A549 (cell line): ENCODE measurements around the gene OR51F2. TPM values are rescaled to one million over a fixed set of nuclear protein-coding genes. Genes with fewer than 3 reads are reported as not detected.

Source experiments
- ATAC-seq, 2 experiments: fragments of 200-7000 bp in 1 of 2; fragments of >200 bp in 1 of 2; cut with Nextera tagmentation in 1 of 2; cut with Tn5 transposase in 1 of 2; 3 replicates each; pipeline versions ENCODE4 v1.8.0 to v1.9.1; 2018 to 2020; ENCODE audit warnings: mild to moderate bottlenecking in 1 of 2, moderate library complexity in 1 of 2
- CTCF ChIA-PET: fragments of 300-600 bp; sonication (Branson Sonifier 250); formaldehyde crosslinking; extraction: SDS; loops from one replicate; lab custom pipeline; 2021; ENCODE audit warnings: antibody characterized with exemption, inconsistent platforms; lab: Yijun Ruan, JAX
- POLR2A ChIA-PET: fragments of 350-600 bp; formaldehyde crosslinking; extraction: SDS; loops from one replicate; lab custom pipeline; 2021; ENCODE audit warnings: antibody characterized with exemption, inconsistent platforms; lab: Yijun Ruan, JAX
- DNase-seq, 2 experiments: peaks; one replicate each; pipeline versions ENCODE4 v3.0.0 to v3.0.0-alpha.2; 2011 to 2016; ENCODE audit warnings: low read depth in 1 of 2, low spot score in 1 of 2
- FAIRE-seq: peaks from 2 replicates; lab custom pipeline; 2011; peaks lifted over from hg19 to GRCh38; lab: Jason Lieb, UNC
- H3K27ac ChIP-seq, 2 experiments: fragments of >200 bp; sonication (Bioruptor Twin); formaldehyde crosslinking; 3 replicates each; pipeline ENCODE4 v1.5.1; 2016 to 2017
- H3K4me1 ChIP-seq: fragments of >200 bp; sonication (Bioruptor Twin); formaldehyde crosslinking; 3 replicates; pipeline ENCODE4 v1.6.1; 2016
- H3K4me2 ChIP-seq: fragments of >200 bp; sonication (Bioruptor Twin); formaldehyde crosslinking; 3 replicates; pipeline ENCODE4 v1.6.1; 2016
- H3K4me3 ChIP-seq: fragments of >200 bp; sonication (Bioruptor Twin); formaldehyde crosslinking; 3 replicates; pipeline ENCODE4 v1.5.1; 2016
- H3K9me3 ChIP-seq: fragments of >200 bp; sonication (Bioruptor Twin); formaldehyde crosslinking; 3 replicates; pipeline ENCODE4 v1.6.1; 2016
- CBX2 ChIP-seq: fragments of 200-600 bp; sonication (generic); IDR thresholded peaks from 2 replicates; pipeline ENCODE4 v1.6.1; 2016; ENCODE audit warnings: low read depth, mild to moderate bottlenecking, borderline replicate concordance
- CBX8 ChIP-seq: fragments of 200-600 bp; sonication (generic); IDR thresholded peaks from 2 replicates; pipeline ENCODE4 v1.6.1; 2016
- EHMT2 ChIP-seq: fragments of 200-600 bp; sonication (generic); IDR thresholded peaks from 2 replicates; pipeline ENCODE4 v1.6.1; 2016; ENCODE audit warnings: antibody characterized with exemption, low read depth, mild to moderate bottlenecking, moderate library complexity
- FOSB ChIP-seq: fragments of 250-450 bp; sonication (Bioruptor Pico); IDR thresholded peaks from 2 replicates; pipeline ENCODE4 v1.5.0; 2020; ENCODE audit warnings: mild to moderate bottlenecking, moderate library complexity
- FOXS1 ChIP-seq: fragments of 250-450 bp; sonication (Bioruptor Pico); IDR thresholded peaks from 2 replicates; pipeline ENCODE4 v1.5.0; 2020; ENCODE audit warnings: mild to moderate bottlenecking, moderate library complexity
- HDAC2 ChIP-seq: fragments of 200-600 bp; sonication (generic); IDR thresholded peaks from 2 replicates; pipeline ENCODE4 v1.6.1; 2016
- JUN ChIP-seq, 2 experiments: fragments of >200 bp; sonication (Bioruptor Twin); formaldehyde crosslinking; IDR thresholded peaks; 2 replicates in 1 of 2; 3 replicates in 1 of 2; pipeline ENCODE4 v1.6.1; 2016 to 2017
- KDM5A ChIP-seq: fragments of 200-600 bp; sonication (generic); IDR thresholded peaks from 2 replicates; pipeline ENCODE4 v1.6.1; 2016; ENCODE audit warnings: antibody characterized with exemption, mild to moderate bottlenecking
- MAFK ChIP-seq: fragments of 450-650 bp; IDR thresholded peaks from 2 replicates; pipeline ENCODE4 v1.6.1; 2014; ENCODE audit not compliant: partially characterized antibody
- MAZ ChIP-seq: fragments of 150-350 bp; IDR thresholded peaks from 2 replicates; pipeline ENCODE4 v1.6.1; 2014; ENCODE audit warnings: antibody characterized with exemption, low read depth, low read length, borderline replicate concordance
- MYC ChIP-seq: IDR thresholded peaks from 2 replicates; pipeline ENCODE4 v1.6.1; 2012; ENCODE audit warnings: mild to moderate bottlenecking, inconsistent platforms, low read length, improper control_type of control experiment, borderline replicate concordance
- NR3C1 ChIP-seq: fragments of >200 bp; sonication (Bioruptor Twin); formaldehyde crosslinking; IDR thresholded peaks from 3 replicates; pipeline ENCODE4 v1.6.1; 2017
- PHF8 ChIP-seq: fragments of 200-600 bp; sonication (generic); IDR thresholded peaks from 2 replicates; pipeline ENCODE4 v1.6.1; 2016; ENCODE audit warnings: low read depth, mild to moderate bottlenecking, antibody characterized with exemption, moderate library complexity, borderline replicate concordance
- POLR2AphosphoS2 ChIP-seq: conservative IDR thresholded peaks from 2 replicates; pipeline ENCODE4 v1.6.1; 2012; ENCODE audit warnings: low read length, improper control_type of control experiment, inconsistent platforms
- RAD21 ChIP-seq, 2 experiments: fragments of >200 bp in 1 of 2; sonication (Bioruptor Twin) in 1 of 2; formaldehyde crosslinking in 1 of 2; IDR thresholded peaks in 1 of 2; conservative IDR thresholded peaks in 1 of 2; 2 replicates in 1 of 2; 3 replicates in 1 of 2; pipeline ENCODE4 v1.6.1; 2012 to 2018; ENCODE audit warnings: inconsistent platforms in 1 of 2
- RARB ChIP-seq: fragments of 250-450 bp; sonication (Bioruptor Pico); IDR thresholded peaks from 2 replicates; pipeline ENCODE4 v1.8.0; 2021; ENCODE audit warnings: mild to moderate bottlenecking, moderate library complexity
- RNF2 ChIP-seq: fragments of 200-600 bp; sonication (generic); IDR thresholded peaks from 2 replicates; pipeline ENCODE4 v1.6.1; 2016; ENCODE audit warnings: low read depth, mild to moderate bottlenecking, antibody characterized with exemption, moderate library complexity, borderline replicate concordance
- SREBF2 ChIP-seq: fragments of 450-650 bp; IDR thresholded peaks from 2 replicates; pipeline ENCODE4 v1.6.1; 2014; ENCODE audit warnings: mild to moderate bottlenecking, moderate library complexity
- TFCP2L1 ChIP-seq: fragments of 250-450 bp; sonication (Bioruptor Pico); IDR thresholded peaks from 2 replicates; pipeline ENCODE4 v1.5.0; 2021; ENCODE audit warnings: mild to moderate bottlenecking
- TP53 ChIP-seq: fragments of 250-450 bp; sonication (Bioruptor Pico); IDR thresholded peaks from 2 replicates; pipeline ENCODE4 v1.5.0; 2021; ENCODE audit warnings: mild to moderate bottlenecking, moderate library complexity
- ZC3H11A ChIP-seq: fragments of 450-650 bp; IDR thresholded peaks from 2 replicates; pipeline ENCODE4 v1.6.1; 2014; ENCODE audit warnings: antibody characterized with exemption, mild to moderate bottlenecking
- ZFP36 ChIP-seq: fragments of 450-650 bp; IDR thresholded peaks from 2 replicates; pipeline ENCODE4 v1.6.1; 2014; ENCODE audit warnings: borderline replicate concordance; ENCODE audit not compliant: partially characterized antibody
- WGBS: methylation state at CpG from one replicate; pipeline ENCODE4 v1.1.6; 2017; ENCODE audit errors: missing lambda C conversion rate; 5-methylcytosine and 5-hydroxymethylcytosine counted together
- polyA plus RNA-seq, 4 experiments: library from polyadenylated mRNA; depleted of rRNA in 3 of 4; stranded (reverse); fragments of >200 nt; fragmentation: RNase III in 1 of 4; extraction: RNeasy Plus Mini Kit Qiagen cat#74134 plus additional on column Dnase treatment in 1 of 4; gene quantifications; 2 replicates in 3 of 4; 3 replicates in 1 of 4; pipeline ENCODE4 v1.2.3, GENCODE V29; 2011 to 2017
- TF ChIP-seq, protein P1 (sequence below): IDR thresholded peaks from 2 replicates; pipeline ENCODE4 v1.6.1; 2012; ENCODE audit warnings: low read depth, borderline replicate concordance
- TF ChIP-seq, protein P2 (sequence below): fragments of 200-600 bp; sonication (generic); IDR thresholded peaks from 2 replicates; pipeline ENCODE4 v1.6.1; 2016; ENCODE audit warnings: antibody characterized with exemption, mild to moderate bottlenecking, moderate library complexity
- TF ChIP-seq, protein P3 (sequence below): fragments of >200 bp; sonication (Bioruptor Twin); formaldehyde crosslinking; IDR thresholded peaks from 3 replicates; pipeline ENCODE4 v1.5.1; 2016

Gene OR51F2
- polyA plus RNA-seq, 2 of the 4 experiments (the other 2 are of a cell fraction) = not detected

DNA sequence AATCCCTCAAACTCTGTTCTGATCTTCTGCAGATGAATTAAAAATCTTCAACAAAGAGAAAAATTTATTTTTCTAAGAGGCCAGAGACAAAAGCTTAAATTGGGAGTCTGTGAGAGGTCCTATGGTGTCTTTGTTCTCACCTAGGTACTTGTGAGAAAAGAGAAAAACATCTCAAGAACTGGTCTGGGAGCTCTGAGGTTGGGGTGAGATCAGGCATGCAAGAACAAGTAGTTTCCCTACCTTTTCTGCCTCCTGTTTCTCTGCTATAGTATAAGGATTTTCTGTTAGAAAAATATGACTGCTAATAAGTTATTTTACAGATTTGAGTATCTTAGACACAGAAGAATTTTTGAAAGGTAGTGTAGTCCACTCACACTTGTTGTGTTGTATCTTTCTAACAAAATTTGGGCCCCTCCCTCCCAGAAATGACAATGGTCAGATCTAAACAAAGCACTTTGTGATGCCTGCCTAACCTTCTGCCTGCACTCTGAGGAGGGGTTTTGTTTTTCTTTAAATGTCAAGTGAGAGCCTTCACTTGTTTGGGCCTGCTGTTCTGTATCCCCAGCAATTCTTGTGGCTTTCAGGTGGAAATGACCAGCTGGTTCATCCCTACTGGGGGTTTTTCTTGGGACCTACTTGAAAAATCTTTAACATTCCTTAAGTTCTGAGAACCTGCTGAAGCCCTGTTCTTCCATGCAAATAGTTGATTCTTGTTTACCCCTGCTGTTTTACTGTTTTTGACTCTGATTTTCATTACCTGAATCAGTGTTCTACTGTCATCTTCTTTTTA lies 41.5 kb downstream of the OR51F2 start:
- no peaks in the 10 kb centered on the region for H3K4me1 ChIP-seq
- no peak for TF ChIP-seq JUN (IDR thresholded peaks at IDR 0.05)
- no peak for TF ChIP-seq TFCP2L1 (CRISPR knock-in tag)
- TF ChIP-seq MYC = no peak
- TF ChIP-seq CBX2 = no peak
- TF ChIP-seq FOSB (CRISPR knock-in tag) = no peak
- TF ChIP-seq CBX8 = no peak
- TF ChIP-seq RARB (CRISPR knock-in tag) = no peak
- no peak for TF ChIP-seq POLR2AphosphoS2
- TF ChIP-seq FOXS1 (CRISPR knock-in tag) = no peak
- TF ChIP-seq MAZ = no peak
- no peak for TF ChIP-seq TP53
- TF ChIP-seq, protein P1, sequence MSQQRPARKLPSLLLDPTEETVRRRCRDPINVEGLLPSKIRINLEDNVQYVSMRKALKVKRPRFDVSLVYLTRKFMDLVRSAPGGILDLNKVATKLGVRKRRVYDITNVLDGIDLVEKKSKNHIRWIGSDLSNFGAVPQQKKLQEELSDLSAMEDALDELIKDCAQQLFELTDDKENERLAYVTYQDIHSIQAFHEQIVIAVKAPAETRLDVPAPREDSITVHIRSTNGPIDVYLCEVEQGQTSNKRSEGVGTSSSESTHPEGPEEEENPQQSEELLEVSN = no peak
- TF ChIP-seq SREBF2 = no peak
- no peak for TF ChIP-seq RNF2
- no peak for TF ChIP-seq ZFP36
- TF ChIP-seq ZC3H11A = no peak
- no peak for TF ChIP-seq KDM5A
- no peak for TF ChIP-seq MAFK
- no peak for TF ChIP-seq EHMT2
- ChIA-PET CTCF (no interaction called here), POLR2A (no interaction called here)
- no peak overlapping the region for H3K27ac ChIP-seq
- DNase-seq (no peak), ATAC-seq (no peak), FAIRE-seq (no peak)
- no peaks in the 10 kb centered on the region for H3K9me3 ChIP-seq
- no peak overlapping the region for H3K4me2 ChIP-seq
- H3K4me3 ChIP-seq = no peak overlapping the region

DNA sequence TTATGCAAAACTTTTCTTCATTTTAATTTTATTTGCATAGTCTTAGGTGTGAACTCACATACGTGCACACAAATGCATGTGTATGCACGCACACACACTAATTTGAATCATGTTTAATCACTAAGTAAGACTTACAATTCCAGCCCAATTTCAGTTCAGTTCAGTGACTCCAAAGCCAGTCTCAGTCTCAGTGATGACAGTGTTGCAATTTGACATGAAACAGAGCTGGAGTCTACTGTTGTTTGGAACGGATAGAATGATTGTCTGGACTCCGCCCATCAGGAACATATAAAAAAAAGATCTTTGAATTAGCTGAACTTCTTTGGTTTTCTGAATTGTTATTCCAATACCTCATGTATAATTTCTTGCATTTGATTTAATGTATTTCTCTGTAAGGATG lies 42.8 kb downstream of the OR51F2 start:
- no peak for ATAC-seq
- no peak for DNase-seq
- FAIRE-seq = no peak
- Histone ChIP-seq H3K4me1 (no peaks in the 10 kb centered on the region), H3K4me2 (no peak overlapping the region), H3K27ac (no peak overlapping the region), H3K9me3 (no peaks in the 10 kb centered on the region), H3K4me3 (no peak overlapping the region)
- CTCF ChIA-PET = no interaction called here
- no peak for TF ChIP-seq PHF8
- TF ChIP-seq CBX2 = no peak
- no peak for TF ChIP-seq NR3C1
- TF ChIP-seq MAZ = no peak
- no peak for TF ChIP-seq RAD21 (conservative IDR thresholded peaks at IDR 0.05 in 1 of 2, IDR thresholded peaks at IDR 0.05 in 1 of 2)
- TF ChIP-seq, protein P2, sequence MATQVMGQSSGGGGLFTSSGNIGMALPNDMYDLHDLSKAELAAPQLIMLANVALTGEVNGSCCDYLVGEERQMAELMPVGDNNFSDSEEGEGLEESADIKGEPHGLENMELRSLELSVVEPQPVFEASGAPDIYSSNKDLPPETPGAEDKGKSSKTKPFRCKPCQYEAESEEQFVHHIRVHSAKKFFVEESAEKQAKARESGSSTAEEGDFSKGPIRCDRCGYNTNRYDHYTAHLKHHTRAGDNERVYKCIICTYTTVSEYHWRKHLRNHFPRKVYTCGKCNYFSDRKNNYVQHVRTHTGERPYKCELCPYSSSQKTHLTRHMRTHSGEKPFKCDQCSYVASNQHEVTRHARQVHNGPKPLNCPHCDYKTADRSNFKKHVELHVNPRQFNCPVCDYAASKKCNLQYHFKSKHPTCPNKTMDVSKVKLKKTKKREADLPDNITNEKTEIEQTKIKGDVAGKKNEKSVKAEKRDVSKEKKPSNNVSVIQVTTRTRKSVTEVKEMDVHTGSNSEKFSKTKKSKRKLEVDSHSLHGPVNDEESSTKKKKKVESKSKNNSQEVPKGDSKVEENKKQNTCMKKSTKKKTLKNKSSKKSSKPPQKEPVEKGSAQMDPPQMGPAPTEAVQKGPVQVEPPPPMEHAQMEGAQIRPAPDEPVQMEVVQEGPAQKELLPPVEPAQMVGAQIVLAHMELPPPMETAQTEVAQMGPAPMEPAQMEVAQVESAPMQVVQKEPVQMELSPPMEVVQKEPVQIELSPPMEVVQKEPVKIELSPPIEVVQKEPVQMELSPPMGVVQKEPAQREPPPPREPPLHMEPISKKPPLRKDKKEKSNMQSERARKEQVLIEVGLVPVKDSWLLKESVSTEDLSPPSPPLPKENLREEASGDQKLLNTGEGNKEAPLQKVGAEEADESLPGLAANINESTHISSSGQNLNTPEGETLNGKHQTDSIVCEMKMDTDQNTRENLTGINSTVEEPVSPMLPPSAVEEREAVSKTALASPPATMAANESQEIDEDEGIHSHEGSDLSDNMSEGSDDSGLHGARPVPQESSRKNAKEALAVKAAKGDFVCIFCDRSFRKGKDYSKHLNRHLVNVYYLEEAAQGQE = no peak
- TF ChIP-seq, protein P3, sequence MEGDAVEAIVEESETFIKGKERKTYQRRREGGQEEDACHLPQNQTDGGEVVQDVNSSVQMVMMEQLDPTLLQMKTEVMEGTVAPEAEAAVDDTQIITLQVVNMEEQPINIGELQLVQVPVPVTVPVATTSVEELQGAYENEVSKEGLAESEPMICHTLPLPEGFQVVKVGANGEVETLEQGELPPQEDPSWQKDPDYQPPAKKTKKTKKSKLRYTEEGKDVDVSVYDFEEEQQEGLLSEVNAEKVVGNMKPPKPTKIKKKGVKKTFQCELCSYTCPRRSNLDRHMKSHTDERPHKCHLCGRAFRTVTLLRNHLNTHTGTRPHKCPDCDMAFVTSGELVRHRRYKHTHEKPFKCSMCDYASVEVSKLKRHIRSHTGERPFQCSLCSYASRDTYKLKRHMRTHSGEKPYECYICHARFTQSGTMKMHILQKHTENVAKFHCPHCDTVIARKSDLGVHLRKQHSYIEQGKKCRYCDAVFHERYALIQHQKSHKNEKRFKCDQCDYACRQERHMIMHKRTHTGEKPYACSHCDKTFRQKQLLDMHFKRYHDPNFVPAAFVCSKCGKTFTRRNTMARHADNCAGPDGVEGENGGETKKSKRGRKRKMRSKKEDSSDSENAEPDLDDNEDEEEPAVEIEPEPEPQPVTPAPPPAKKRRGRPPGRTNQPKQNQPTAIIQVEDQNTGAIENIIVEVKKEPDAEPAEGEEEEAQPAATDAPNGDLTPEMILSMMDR = no peak
- TF ChIP-seq HDAC2 = no peak
- no peak for TF ChIP-seq MAFK
- no peak for TF ChIP-seq RARB (CRISPR knock-in tag)
- POLR2A ChIA-PET = no interaction called here
- WGBS = 36% methylated on average over 4 of the region's 4 CpGs
